KMS-11 (cell line): ENCODE measurements around the gene PITRM1.

Source experiments
- H2AFZ ChIP-seq: fragments of 200-600 bp; sonication (generic); 2 replicates; pipeline ENCODE4 v1.6.1; 2016; ENCODE audit warnings: antibody characterized with exemption, mixed run types, low read depth
- H3K27ac ChIP-seq: fragments of 200-600 bp; sonication (generic); 2 replicates; pipeline ENCODE4 v1.6.1; 2016; ENCODE audit warnings: mild to moderate bottlenecking, mixed run types
- H3K27me3 ChIP-seq: fragments of 200-600 bp; sonication (generic); 2 replicates; pipeline ENCODE4 v1.6.1; 2017; ENCODE audit warnings: mild to moderate bottlenecking, low read depth, mixed run types, moderate library complexity; ENCODE audit not compliant: insufficient read depth
- H3K36me3 ChIP-seq: fragments of 200-600 bp; sonication (generic); 2 replicates; pipeline ENCODE4 v1.6.1; 2017; ENCODE audit warnings: mild to moderate bottlenecking, mixed run types; ENCODE audit not compliant: insufficient read depth
- H3K4me1 ChIP-seq: fragments of 200-600 bp; sonication (generic); 2 replicates; pipeline ENCODE4 v1.6.1; 2016; ENCODE audit warnings: mild to moderate bottlenecking, low read depth, mixed run types; ENCODE audit not compliant: poor library complexity, severe bottlenecking
- H3K4me2 ChIP-seq: fragments of 200-600 bp; sonication (generic); 2 replicates; pipeline ENCODE4 v1.7.0; 2016; ENCODE audit warnings: mild to moderate bottlenecking, mixed run types
- H3K4me3 ChIP-seq: fragments of 200-600 bp; sonication (generic); IDR thresholded peaks from 2 replicates; pipeline ENCODE4 v1.6.1; 2017; ENCODE audit warnings: low read depth, low read length, mixed read lengths; ENCODE audit not compliant: insufficient read depth
- H3K79me2 ChIP-seq: fragments of 200-600 bp; sonication (generic); 2 replicates; pipeline ENCODE4 v1.6.1; 2016; ENCODE audit warnings: low read depth, mixed run types; ENCODE audit not compliant: insufficient read depth
- H3K9ac ChIP-seq: fragments of 200-600 bp; sonication (generic); 2 replicates; pipeline ENCODE4 v1.6.1; 2016; ENCODE audit warnings: mild to moderate bottlenecking, mixed run types
- H4K20me1 ChIP-seq: fragments of 200-600 bp; sonication (generic); 2 replicates; pipeline ENCODE4 v1.6.1; 2016; ENCODE audit warnings: mild to moderate bottlenecking, mixed run types; ENCODE audit not compliant: insufficient read depth
- CTCF ChIP-seq: fragments of 200-600 bp; sonication (generic); conservative IDR thresholded peaks from 2 replicates; pipeline ENCODE4 v1.6.1; 2017; ENCODE audit warnings: low read depth, mild to moderate bottlenecking, antibody characterized with exemption, low read length, moderate library complexity, mixed read lengths

PITRM1 gene

GRCh38 chr10:3213208-3213607, 40.6 kb upstream of the PITRM1 start:
- Histone ChIP-seq H3K4me2 (no peak overlapping the region), H3K4me1 (no peaks in the 10 kb centered on the region), H3K27ac (no peak overlapping the region), H3K4me3 (no peak overlapping the region), H3K79me2 (no peaks in the 10 kb centered on the region), H3K27me3 (no peaks in the 10 kb centered on the region), H4K20me1 (no peaks in the 10 kb centered on the region), H3K36me3 (no peaks in the 10 kb centered on the region), H3K9ac (no peak overlapping the region), H2AFZ (no peak overlapping the region)
- TF ChIP-seq CTCF = no peak

- no peaks in the 10 kb centered on the region for H3K27me3 ChIP-seq
- H3K4me1 ChIP-seq = no peaks in the 10 kb centered on the region
- no peak overlapping the region for H3K4me2 ChIP-seq
- no peak overlapping the region for H3K27ac ChIP-seq
- H3K79me2 ChIP-seq = no peaks in the 10 kb centered on the region
- TF ChIP-seq CTCF = no peak
- H3K4me3 ChIP-seq = no peak overlapping the region
- no peaks in the 10 kb centered on the region for H4K20me1 ChIP-seq
- no peak overlapping the region for H3K9ac ChIP-seq
- no peak overlapping the region for H2AFZ ChIP-seq
- no peaks in the 10 kb centered on the region for H3K36me3 ChIP-seq
Measured at GRCh38 chr10:3210251-3210877, 37.8 kb upstream of the PITRM1 start.

- Histone ChIP-seq H3K9ac (no peak overlapping the region), H3K4me3 (no peak overlapping the region), H3K4me2 (no peak overlapping the region), H3K4me1 (no peaks in the 10 kb centered on the region), H4K20me1 (no peaks in the 10 kb centered on the region), H3K27me3 (no peaks in the 10 kb centered on the region), H3K36me3 (no peaks in the 10 kb centered on the region), H3K79me2 (no peaks in the 10 kb centered on the region), H3K27ac (no peak overlapping the region), H2AFZ (no peak overlapping the region)
- no peak for TF ChIP-seq CTCF
Measured at GRCh38 chr10:3208481-3209406, 36.2 kb upstream of the PITRM1 start.

GRCh38 chr10:3207351-3207750, 34.8 kb upstream of the PITRM1 start:
- no peaks in the 10 kb centered on the region for H4K20me1 ChIP-seq
- no peaks in the 10 kb centered on the region for H3K27me3 ChIP-seq
- no peaks in the 10 kb centered on the region for H3K79me2 ChIP-seq
- no peaks in the 10 kb centered on the region for H3K36me3 ChIP-seq
- no peak overlapping the region for H3K27ac ChIP-seq
- no peak overlapping the region for H3K9ac ChIP-seq
- no peak overlapping the region for H3K4me2 ChIP-seq
- H3K4me3 ChIP-seq = no peak overlapping the region
- TF ChIP-seq CTCF = no peak
- H3K4me1 ChIP-seq = no peaks in the 10 kb centered on the region
- no peak overlapping the region for H2AFZ ChIP-seq
